Natural killer cell treated with Interleukin-12 subunit alpha and Interleukin-12 subunit beta and Interleukin-15 and Interleukin-18, amount 100 ng/mL, for 72 hours (primary cell): ENCODE results near the gene NPHS1. TPM values are rescaled to one million over a fixed set of nuclear protein-coding genes. Genes with fewer than 3 reads are reported as not detected.

ENCODE experiments used
- ATAC-seq, 2 donors: fragments of 150-1000 bp; cut with Tn5 transposase in 1 of 2; sonication (Bioruptor Pico), chemical (Tn5 transposase) in 1 of 2; 2 replicates each; pipeline ENCODE4 v1.10.0; 2021
- DNase-seq: peaks from one replicate; pipeline ENCODE4 v3.0.0; 2022; ENCODE audit warnings: low spot score
- H3K27ac Mint-ChIP-seq, 2 donors: 1 replicate in 1 of 2; 2 replicates in 1 of 2; pipeline ENCODE4 v1.8.0; 2022; ENCODE audit warnings: mixed read lengths in 2 of 2, mild to moderate bottlenecking in 1 of 2, moderate library complexity in 1 of 2
- H3K27me3 Mint-ChIP-seq, 2 donors: 1 replicate in 1 of 2; 2 replicates in 1 of 2; pipeline ENCODE4 v1.8.0; 2022; ENCODE audit warnings: mixed read lengths in 2 of 2
- H3K36me3 Mint-ChIP-seq: one replicate; pipeline ENCODE4 v1.8.0; 2022; ENCODE audit warnings: mixed read lengths
- H3K4me1 Mint-ChIP-seq, 2 donors: 1 replicate in 1 of 2; 2 replicates in 1 of 2; pipeline ENCODE4 v1.8.0; 2022; ENCODE audit warnings: low read depth in 2 of 2, mixed read lengths in 2 of 2, mild to moderate bottlenecking in 1 of 2
- H3K4me3 Mint-ChIP-seq: one replicate; pipeline ENCODE4 v1.8.0; 2022; ENCODE audit warnings: mixed read lengths
- H3K9me3 Mint-ChIP-seq: 2 replicates; pipeline ENCODE4 v1.8.0; 2022; ENCODE audit warnings: mixed read lengths
- total RNA-seq, 2 donors: library from RNA; stranded (reverse); gene quantifications; one replicate each; pipeline ENCODE4 v1.2.3, GENCODE V29; 2022

Gene NPHS1
- total RNA-seq, 2 donors from 2014 or later: not detected

- peak; percentile 85 for DNase-seq
- ATAC-seq: peak; percentile 80 to 85
- Mint-ChIP-seq H3K4me3 (peak overlapping the region; percentile 76), H3K36me3 (no peaks in the 10 kb centered on the region), H3K9me3 (peaks cover 6% of the 10 kb centered on the region), H3K4me1 (peaks cover 14 to 18% of the 10 kb centered on the region in 2 donors), H3K27me3 (peaks cover 37 to 44% of the 10 kb centered on the region in 2 donors), H3K27ac (no peak overlapping the region)
Observed at GRCh38 chr19:35869327-35870123, 17.2 kb upstream of the NPHS1 start.

GRCh38 chr19:35868823-35869326 lies 16.6 kb upstream of the NPHS1 start:
- peaks cover 6% of the 10 kb centered on the region for H3K9me3 Mint-ChIP-seq
- H3K4me1 Mint-ChIP-seq: peaks cover 14 to 18% of the 10 kb centered on the region in 2 donors
- H3K4me3 Mint-ChIP-seq: peak overlapping the region; percentile 34
- ATAC-seq (no peak), DNase-seq (no peak)
- H3K36me3 Mint-ChIP-seq: no peaks in the 10 kb centered on the region
- peaks cover 37 to 45% of the 10 kb centered on the region in 2 donors for H3K27me3 Mint-ChIP-seq
- H3K27ac Mint-ChIP-seq: no peak overlapping the region

- no peak within 1 kb of the TSS for H3K27ac Mint-ChIP-seq
- peaks cover 14 to 18% of the 10 kb centered on the region in 2 donors for H3K4me1 Mint-ChIP-seq
- DNase-seq: peak; percentile 82
- peak within 1 kb of the TSS; percentile 34 for H3K4me3 Mint-ChIP-seq
- peak; percentile 80 to 90 for ATAC-seq
- H3K27me3 Mint-ChIP-seq: peaks cover 37 to 45% of the 10 kb centered on the region in 2 donors
- H3K9me3 Mint-ChIP-seq: peaks cover 6% of the 10 kb centered on the region
- H3K36me3 Mint-ChIP-seq: no peaks in the 10 kb centered on the region
Observed at GRCh38 chr19:35868172-35868822, 16.0 kb upstream of the NPHS1 start, which contains the start of gene APLP1. Gene APLP1, plus strand, starts transcription at chr19:35868574. Its CDS starts 63 bp downstream, at chr19:35868637.

GRCh38 chr19:35863018-35863417 lies 10.7 kb upstream of the NPHS1 start:
- ATAC-seq (no peak), DNase-seq (no peak)
- Mint-ChIP-seq H3K4me3 (no peak overlapping the region), H3K9me3 (no peaks in the 10 kb centered on the region), H3K27me3 (peaks cover 44 to 56% of the 10 kb centered on the region in 2 donors), H3K36me3 (no peaks in the 10 kb centered on the region), H3K27ac (no peak overlapping the region), H3K4me1 (peaks cover 0 to 8% of the 10 kb centered on the region in 2 donors)

- H3K27me3 Mint-ChIP-seq: peaks cover 43 to 56% of the 10 kb centered on the region in 2 donors
- H3K27ac Mint-ChIP-seq: no peak overlapping the region
Observed at GRCh38 chr19:35862528-35862927, 10.2 kb upstream of the NPHS1 start.

GRCh38 chr19:35861640-35862160 lies 9.4 kb upstream of the NPHS1 start:
- H3K27me3 Mint-ChIP-seq: peaks cover 44 to 51% of the 10 kb centered on the region in 2 donors
- H3K4me3 Mint-ChIP-seq: no peak overlapping the region
- DNase-seq (peak; percentile 49), ATAC-seq (no peak)
- H3K36me3 Mint-ChIP-seq: no peaks in the 10 kb centered on the region
- H3K4me1 Mint-ChIP-seq: peaks cover 0 to 8% of the 10 kb centered on the region in 2 donors
- H3K9me3 Mint-ChIP-seq: no peaks in the 10 kb centered on the region
- H3K27ac Mint-ChIP-seq: no peak overlapping the region

More at GRCh38 chr19:35862528-35862927, 10.2 kb upstream of the NPHS1 start:
- no peaks in the 10 kb centered on the region for H3K36me3 Mint-ChIP-seq
- ATAC-seq: no peak
- H3K4me1 Mint-ChIP-seq: peaks cover 0 to 5% of the 10 kb centered on the region in 2 donors
- no peaks in the 10 kb centered on the region for H3K9me3 Mint-ChIP-seq
- H3K4me3 Mint-ChIP-seq: no peak overlapping the region
- peak; percentile 47 for DNase-seq

- H3K36me3 Mint-ChIP-seq: no peaks in the 10 kb centered on the region
- ATAC-seq: no peak
Observed at GRCh38 chr19:35860818-35861639, 8.7 kb upstream of the NPHS1 start.

GRCh38 chr19:35860436-35860817 lies 8.1 kb upstream of the NPHS1 start:
- ATAC-seq (no peak), DNase-seq (no peak)
- Mint-ChIP-seq H3K36me3 (no peaks in the 10 kb centered on the region), H3K27me3 (peaks cover 37 to 43% of the 10 kb centered on the region in 2 donors), H3K4me1 (peaks cover 0 to 10% of the 10 kb centered on the region in 2 donors), H3K9me3 (no peaks in the 10 kb centered on the region), H3K27ac (no peak overlapping the region), H3K4me3 (no peak overlapping the region)

More at GRCh38 chr19:35860818-35861639, 8.7 kb upstream of the NPHS1 start:
- Mint-ChIP-seq H3K27me3 (peaks cover 40 to 44% of the 10 kb centered on the region in 2 donors), H3K9me3 (no peaks in the 10 kb centered on the region), H3K27ac (no peak overlapping the region), H3K4me1 (peaks cover 0 to 10% of the 10 kb centered on the region in 2 donors), H3K4me3 (no peak overlapping the region)
- peak; percentile 47 for DNase-seq

GRCh38 chr19:35859414-35859813 lies 7.1 kb upstream of the NPHS1 start:
- peaks cover 38 to 44% of the 10 kb centered on the region in 2 donors for H3K27me3 Mint-ChIP-seq
- no peak overlapping the region for H3K27ac Mint-ChIP-seq
- DNase-seq (peak; percentile 54), ATAC-seq (no peak)
- H3K36me3 Mint-ChIP-seq: no peaks in the 10 kb centered on the region
- no peak overlapping the region for H3K4me3 Mint-ChIP-seq
- H3K9me3 Mint-ChIP-seq: no peaks in the 10 kb centered on the region
- peaks cover 0 to 8% of the 10 kb centered on the region in 2 donors for H3K4me1 Mint-ChIP-seq

GRCh38 chr19:35858311-35858710 lies 6.0 kb upstream of the NPHS1 start:
- DNase-seq: peak; percentile 52
- peaks cover 0 to 8% of the 10 kb centered on the region in 2 donors for H3K4me1 Mint-ChIP-seq
- H3K27me3 Mint-ChIP-seq: peaks cover 40 to 51% of the 10 kb centered on the region in 2 donors
- peak overlapping the region; percentile 32 for H3K4me3 Mint-ChIP-seq
- H3K36me3 Mint-ChIP-seq: no peaks in the 10 kb centered on the region
- no peaks in the 10 kb centered on the region for H3K9me3 Mint-ChIP-seq
- H3K27ac Mint-ChIP-seq: no peak overlapping the region
- no peak for ATAC-seq

- ATAC-seq (peak; percentile 56 to 78), DNase-seq (peak; percentile 65)
- Mint-ChIP-seq H3K4me1 (peaks cover 0 to 8% of the 10 kb centered on the region in 2 donors), H3K27ac (no peak within 1 kb of the TSS), H3K9me3 (no peaks in the 10 kb centered on the region), H3K36me3 (no peaks in the 10 kb centered on the region), H3K27me3 (peaks cover 50 to 67% of the 10 kb centered on the region in 2 donors), H3K4me3 (peak within 1 kb of the TSS; percentile 71)
Observed at GRCh38 chr19:35856546-35857149, 4.3 kb upstream of the NPHS1 start, which contains the start of gene KIRREL2. Gene KIRREL2, plus strand, starts transcription at chr19:35856911. Its CDS starts 209 bp downstream, at chr19:35857120.

- Mint-ChIP-seq H3K36me3 (no peaks in the 10 kb centered on the region), H3K4me3 (no peak overlapping the region), H3K27ac (no peak overlapping the region), H3K9me3 (no peaks in the 10 kb centered on the region), H3K4me1 (peaks cover 0 to 8% of the 10 kb centered on the region in 2 donors), H3K27me3 (peaks cover 43 to 53% of the 10 kb centered on the region in 2 donors)
- DNase-seq: peak; percentile 10
- ATAC-seq: no peak
Observed at GRCh38 chr19:35853038-35853756, 893 bp upstream of the NPHS1 start.
